ENCODE results near the gene ACACA. TPM values are rescaled to one million over a fixed set of nuclear protein-coding genes. Genes with fewer than 3 reads are reported as not detected.

The ACACA gene
- total and polyA plus RNA-seq, 2 donors (not counting 3 experiments of a cell fraction or from before 2014, with no cell fraction given): 55.3 to 124 TPM

DNA sequence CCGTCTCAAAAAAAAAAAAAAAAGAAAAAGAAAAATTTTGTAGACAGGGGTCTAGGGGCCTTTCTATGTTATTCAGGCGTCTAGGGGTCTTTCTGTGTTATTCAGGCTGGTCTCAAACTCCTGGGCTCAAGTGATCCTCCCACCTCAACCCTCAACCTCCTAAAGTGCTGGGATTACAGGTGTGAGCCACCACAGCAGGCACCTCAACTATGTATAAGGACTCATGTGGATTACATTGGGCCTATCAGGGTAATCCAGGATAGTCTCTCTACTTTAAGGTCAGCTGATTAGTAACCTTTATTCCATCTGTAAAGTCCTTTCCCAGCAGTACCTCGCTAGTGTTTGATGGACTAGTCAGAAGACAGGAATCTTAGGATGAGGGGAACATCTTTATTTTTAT lies 22.4 kb upstream of the ACACA start:
- dilution Hi-C loops (cut with MboI; ENCODE audit: extremely low pct_ligation_motif_present, low sequenced_read_pairs) (no loop called here), intact Hi-C loops (cut with micrococcal nuclease) (no loop called here)
- Histone ChIP-seq H3K27ac (ENCODE audit: insufficient read depth, low read depth, low read length) (no peak overlapping the region), H3K9me3 (replicated peaks; ENCODE audit: control insufficient read depth, insufficient read depth, low read length) (no peaks in the 10 kb centered on the region), H3K9me1 (replicated peaks; ENCODE audit: control insufficient read depth, extremely low read depth, insufficient read depth, low read length) (no peaks in the 10 kb centered on the region), H3K4me3 (replicated peaks in 1 of 3; ENCODE audit: insufficient read depth in 1 of 3, low read depth in 1 of 3, low read length in 3 of 3) (no peak overlapping the region), H3K27me3 (ENCODE audit: control insufficient read depth in 2 of 2, insufficient read depth in 2 of 2, low read length in 2 of 2) (no peaks in the 10 kb centered on the region), H2AFZ (ENCODE audit: low read depth, low read length) (no peak overlapping the region), H4K20me1 (replicated peaks; ENCODE audit: control insufficient read depth, extremely low read depth, insufficient read depth, low read length) (no peaks in the 10 kb centered on the region), H3K9ac (replicated peaks; ENCODE audit: extremely low read depth, insufficient read depth, low read length) (no peak overlapping the region), H3K4me1 (ENCODE audit: control insufficient read depth, extremely low read depth, insufficient read depth, low read length) (no peaks in the 10 kb centered on the region), H3K36me3 (ENCODE audit: control insufficient read depth in 2 of 2, extremely low read depth in 1 of 2, insufficient read depth in 2 of 2, low read length in 2 of 2) (peaks cover 0 to 11% of the 10 kb centered on the region in 2 experiments), H3K4me2 (ENCODE audit: insufficient read depth, low read length) (no peak overlapping the region), H3K79me2 (ENCODE audit: control insufficient read depth, insufficient read depth, low read length) (peaks cover 4% of the 10 kb centered on the region)
- no peak for DNase-seq (ENCODE audit: low read depth, low spot score)
- POLR2A ChIA-PET: no interaction called here
- FAIRE-seq: no peak
- TF ChIP-seq MYC (IDR thresholded peaks at IDR 0.05; ENCODE audit: low read depth, low read length): no peak
- CTCF ChIA-PET: interaction anchor here (1.7 to 2.2 kb wide), 2 partner anchors 10 to 56 kb away, joined by 10 read pairs; no protein-coding TSS in a partner anchor
- no TSS peak for BruUV-seq (replicated peaks)

DNA sequence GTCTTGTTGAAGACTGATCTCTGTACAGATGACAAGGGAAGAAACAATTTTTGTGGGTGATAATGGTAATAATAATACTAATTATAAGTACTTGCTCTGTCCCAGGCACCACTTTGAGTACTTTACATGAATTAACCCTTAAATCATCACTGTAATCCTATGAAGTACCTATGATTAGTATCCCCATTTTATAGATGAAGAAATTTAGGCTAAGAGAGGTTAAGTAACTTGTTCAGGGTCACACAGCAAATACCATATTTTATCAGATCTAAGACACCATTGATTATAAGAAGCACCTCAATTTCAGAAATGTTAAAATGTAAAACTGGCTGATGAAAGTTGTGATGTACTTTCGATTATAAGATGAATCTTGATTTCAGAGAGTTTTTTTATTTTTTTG lies 18.6 kb upstream of the ACACA start:
- no peak overlapping the region for H3K27ac ChIP-seq (ENCODE audit: insufficient read depth, low read depth, low read length)
- POLR2A ChIA-PET: no interaction called here
- no peak overlapping the region for H3K4me2 ChIP-seq (ENCODE audit: insufficient read depth, low read length)
- no peak overlapping the region for H3K4me3 ChIP-seq (replicated peaks in 1 of 3; ENCODE audit: insufficient read depth in 1 of 3, low read depth in 1 of 3, low read length in 3 of 3)
- no peaks in the 10 kb centered on the region for H3K9me3 ChIP-seq (replicated peaks; ENCODE audit: control insufficient read depth, insufficient read depth, low read length)
- dilution Hi-C loops (cut with MboI; ENCODE audit: extremely low pct_ligation_motif_present, low sequenced_read_pairs): no loop called here
- intact Hi-C loops (cut with micrococcal nuclease): no loop called here
- H4K20me1 ChIP-seq (replicated peaks; ENCODE audit: control insufficient read depth, extremely low read depth, insufficient read depth, low read length): no peaks in the 10 kb centered on the region
- no peak overlapping the region for H3K9ac ChIP-seq (replicated peaks; ENCODE audit: extremely low read depth, insufficient read depth, low read length)
- H3K9me1 ChIP-seq (replicated peaks; ENCODE audit: control insufficient read depth, extremely low read depth, insufficient read depth, low read length): no peaks in the 10 kb centered on the region
- H3K36me3 ChIP-seq (ENCODE audit: control insufficient read depth in 2 of 2, extremely low read depth in 1 of 2, insufficient read depth in 2 of 2, low read length in 2 of 2): peaks cover 0 to 11% of the 10 kb centered on the region in 2 experiments
- no TSS peak for BruUV-seq (replicated peaks)
- no peaks in the 10 kb centered on the region for H3K79me2 ChIP-seq (ENCODE audit: control insufficient read depth, insufficient read depth, low read length)
- H3K4me1 ChIP-seq (ENCODE audit: control insufficient read depth, extremely low read depth, insufficient read depth, low read length): no peaks in the 10 kb centered on the region
- no peak for TF ChIP-seq MYC (IDR thresholded peaks at IDR 0.05; ENCODE audit: low read depth, low read length)
- FAIRE-seq: no peak
- no peak for DNase-seq (ENCODE audit: low read depth, low spot score)
- CTCF ChIA-PET: interaction anchor here (1.1 kb wide), 1 partner anchor 13 kb away, joined by 4 read pairs; no protein-coding TSS in a partner anchor
- no peaks in the 10 kb centered on the region for H3K27me3 ChIP-seq (ENCODE audit: control insufficient read depth in 2 of 2, insufficient read depth in 2 of 2, low read length in 2 of 2)
- no peak overlapping the region for H2AFZ ChIP-seq (ENCODE audit: low read depth, low read length)

All from endothelial cell of umbilical vein (primary cell).